ENCODE measurements around the gene PKD1L1. TPM values are rescaled to one million over a fixed set of nuclear protein-coding genes. Genes with fewer than 3 reads are reported as not detected.

PKD1L1 gene
- total and polyA plus RNA-seq, 12 donors, result 0.11 to 1.0 (median 0.17) TPM; not detected in 1

GRCh38 chr7:47751043-47751442, 197.2 kb downstream of the PKD1L1 start:
- intact Hi-C loops (cut with DNase I), result no loop called here
- Histone ChIP-seq H3K27me3 (no peaks in the 10 kb centered on the region), H3K4me3 (no peak overlapping the region), H3K4me1 (replicated peaks in 1 of 2) (no peaks in the 10 kb centered on the region), H3K36me3 (replicated peaks in 1 of 2) (no peaks in the 10 kb centered on the region), H3K27ac (no peak overlapping the region), H3K9me3 (replicated peaks in 1 of 3) (no peaks in the 10 kb centered on the region)
- no peak for TF ChIP-seq POLR2A (IDR thresholded peaks at IDR 0.05)
- TF ChIP-seq CTCF (IDR thresholded peaks at IDR 0.05), result no peak
- no peak for DNase-seq
- 61 to 84% (median 68%) methylated on average over 5 of the region's 5 CpGs for WGBS, 4 donors

- H3K4me3 ChIP-seq, result no peak overlapping the region
- TF ChIP-seq POLR2A (IDR thresholded peaks at IDR 0.05), result no peak
- TF ChIP-seq CTCF (IDR thresholded peaks at IDR 0.05), result no peak
- no peaks in the 10 kb centered on the region for H3K9me3 ChIP-seq (replicated peaks in 1 of 3)
- 78 to 89% (median 85%) methylated on average over 7 of the region's 7 CpGs for WGBS, 4 donors
- intact Hi-C loops (cut with DNase I), result no loop called here
- H3K4me1 ChIP-seq (replicated peaks in 1 of 2), result no peaks in the 10 kb centered on the region
- H3K36me3 ChIP-seq (replicated peaks in 1 of 2), result no peaks in the 10 kb centered on the region
- H3K27ac ChIP-seq, result no peak overlapping the region
- peak in 1 of 7 donors; percentile 41 for DNase-seq
- no peaks in the 10 kb centered on the region for H3K27me3 ChIP-seq
Measured at GRCh38 chr7:47748041-47748440, 200.2 kb downstream of the PKD1L1 start.

GRCh38 chr7:47747160-47747559, 201.1 kb downstream of the PKD1L1 start:
- TF ChIP-seq POLR2A (IDR thresholded peaks at IDR 0.05) (no peak), CTCF (IDR thresholded peaks at IDR 0.05) (no peak)
- H3K27ac ChIP-seq, result no peak overlapping the region
- intact Hi-C loops (cut with DNase I), result no loop called here
- no peaks in the 10 kb centered on the region for H3K4me1 ChIP-seq (replicated peaks in 1 of 2)
- peak in 1 of 7 donors; percentile 35 for DNase-seq
- H3K36me3 ChIP-seq (replicated peaks in 1 of 2), result no peaks in the 10 kb centered on the region
- H3K9me3 ChIP-seq (replicated peaks in 1 of 3), result no peaks in the 10 kb centered on the region
- no peak overlapping the region for H3K4me3 ChIP-seq
- H3K27me3 ChIP-seq, result no peaks in the 10 kb centered on the region
- WGBS, 4 donors, result 88 to 95% (median 91%) methylated on average over 6 of the region's 6 CpGs

- peak in 1 of 7 donors; percentile 33 for DNase-seq
- Histone ChIP-seq H3K4me1 (replicated peaks in 1 of 2) (no peaks in the 10 kb centered on the region), H3K27ac (no peak overlapping the region), H3K27me3 (no peaks in the 10 kb centered on the region), H3K36me3 (replicated peaks in 1 of 2) (no peaks in the 10 kb centered on the region), H3K9me3 (replicated peaks in 1 of 3) (no peaks in the 10 kb centered on the region), H3K4me3 (no peak overlapping the region)
- intact Hi-C loops (cut with DNase I), result no loop called here
- TF ChIP-seq CTCF (IDR thresholded peaks at IDR 0.05) (no peak), POLR2A (IDR thresholded peaks at IDR 0.05) (no peak)
- WGBS, 4 donors, result 68 to 96% (median 89%) methylated on average over 3 to 4 of the region's 4 CpGs
Measured at GRCh38 chr7:47746468-47746867, 201.8 kb downstream of the PKD1L1 start.

Data from adrenal gland (tissue), 12 donors.